ENCODE data around the gene PRELID1. TPM values are rescaled to one million over a fixed set of nuclear protein-coding genes. Genes with fewer than 3 reads are reported as not detected.

PRELID1 gene
- total RNA-seq, 1 donor from 2014 or later = 94.0 TPM

DNA sequence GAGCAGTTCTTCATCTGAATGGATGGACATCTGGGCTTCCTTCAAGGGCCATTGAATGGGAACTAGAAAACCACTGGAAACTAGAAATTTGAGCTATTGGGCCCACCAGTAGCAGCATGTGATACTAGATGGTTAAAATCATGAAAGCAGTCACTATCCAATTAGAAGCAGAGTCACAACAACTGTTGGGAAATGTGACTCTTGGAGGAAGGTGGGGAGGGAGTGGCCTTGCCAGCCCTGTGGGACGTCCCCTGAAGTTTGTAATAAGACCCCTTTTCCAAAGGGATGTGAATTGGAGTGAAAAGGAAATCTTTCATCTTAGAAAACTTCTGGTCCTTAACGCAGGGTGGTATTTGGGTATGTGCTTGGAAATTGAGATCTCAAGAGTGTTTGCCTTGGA lies 5.7 kb upstream of the PRELID1 start:
- TF ChIP-seq CTCF (IDR thresholded peaks at IDR 0.05; ENCODE audit: unreplicated experiment) = no peak
- H3K27ac Mint-ChIP-seq = peak overlapping the region; percentile 37
- H3K4me3 Mint-ChIP-seq (ENCODE audit: low read depth) = no peak overlapping the region
- no peak for DNase-seq (ENCODE audit: low spot score, unreplicated experiment)
- H3K9me3 Mint-ChIP-seq (ENCODE audit: low read depth) = no peaks in the 10 kb centered on the region
- H3K4me1 Mint-ChIP-seq (ENCODE audit: low read depth) = peaks cover 14% of the 10 kb centered on the region
- peaks cover 8% of the 10 kb centered on the region for H3K36me3 Mint-ChIP-seq (ENCODE audit: insufficient read depth)
- H3K27me3 Mint-ChIP-seq = no peaks in the 10 kb centered on the region

GRCh38 chr5:177299697-177300096 lies 3.9 kb upstream of the PRELID1 start:
- DNase-seq (ENCODE audit: low spot score, unreplicated experiment) = no peak
- Mint-ChIP-seq H3K27me3 (no peaks in the 10 kb centered on the region), H3K4me3 (ENCODE audit: low read depth) (no peak overlapping the region), H3K4me1 (ENCODE audit: low read depth) (peaks cover 22% of the 10 kb centered on the region), H3K36me3 (ENCODE audit: insufficient read depth) (peaks cover 6% of the 10 kb centered on the region), H3K27ac (peak overlapping the region; percentile 56), H3K9me3 (ENCODE audit: low read depth) (no peaks in the 10 kb centered on the region)
- no peak for TF ChIP-seq CTCF (IDR thresholded peaks at IDR 0.05; ENCODE audit: unreplicated experiment)

GRCh38 chr5:177300236-177300880 lies 3.2 kb upstream of the PRELID1 start:
- DNase-seq (ENCODE audit: low spot score, unreplicated experiment) = no peak
- Mint-ChIP-seq H3K27ac (peak overlapping the region; percentile 79), H3K4me3 (ENCODE audit: low read depth) (no peak overlapping the region), H3K27me3 (no peaks in the 10 kb centered on the region), H3K9me3 (ENCODE audit: low read depth) (no peaks in the 10 kb centered on the region), H3K4me1 (ENCODE audit: low read depth) (peaks cover 24% of the 10 kb centered on the region), H3K36me3 (ENCODE audit: insufficient read depth) (peaks cover 6% of the 10 kb centered on the region)
- no peak for TF ChIP-seq CTCF (IDR thresholded peaks at IDR 0.05; ENCODE audit: unreplicated experiment)

DNA sequence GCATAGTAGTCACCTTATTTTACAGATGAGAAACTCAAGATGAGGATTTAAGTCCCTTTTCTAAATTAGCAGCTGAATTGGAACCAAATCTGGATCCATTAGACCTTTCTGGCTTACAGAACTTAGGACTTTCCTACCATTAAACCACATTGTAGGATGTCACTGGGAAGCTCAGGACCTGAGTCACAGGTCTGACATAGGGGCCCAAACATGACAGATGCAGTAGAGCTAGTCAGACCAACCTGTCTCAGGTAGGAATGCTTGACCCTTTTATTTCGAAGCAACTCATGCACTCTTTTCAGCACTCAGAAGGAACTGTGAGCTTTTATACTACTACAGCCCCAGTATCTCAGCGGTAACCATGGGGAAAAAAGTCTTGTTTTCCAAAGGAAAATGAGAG lies 2.6 kb upstream of the PRELID1 start:
- peaks cover 5% of the 10 kb centered on the region for H3K36me3 Mint-ChIP-seq (ENCODE audit: insufficient read depth)
- DNase-seq (ENCODE audit: low spot score, unreplicated experiment) = no peak
- TF ChIP-seq CTCF (IDR thresholded peaks at IDR 0.05; ENCODE audit: unreplicated experiment) = no peak
- peak overlapping the region; percentile 4 for H3K27ac Mint-ChIP-seq
- no peaks in the 10 kb centered on the region for H3K9me3 Mint-ChIP-seq (ENCODE audit: low read depth)
- H3K4me1 Mint-ChIP-seq (ENCODE audit: low read depth) = peaks cover 24% of the 10 kb centered on the region
- no peaks in the 10 kb centered on the region for H3K27me3 Mint-ChIP-seq
- no peak overlapping the region for H3K4me3 Mint-ChIP-seq (ENCODE audit: low read depth)

- peaks cover 5% of the 10 kb centered on the region for H3K36me3 Mint-ChIP-seq (ENCODE audit: insufficient read depth)
- no peak for DNase-seq (ENCODE audit: low spot score, unreplicated experiment)
- H3K9me3 Mint-ChIP-seq (ENCODE audit: low read depth) = no peaks in the 10 kb centered on the region
- H3K27me3 Mint-ChIP-seq = no peaks in the 10 kb centered on the region
- no peak for TF ChIP-seq CTCF (IDR thresholded peaks at IDR 0.05; ENCODE audit: unreplicated experiment)
- H3K27ac Mint-ChIP-seq = peak overlapping the region; percentile 87
- peaks cover 24% of the 10 kb centered on the region for H3K4me1 Mint-ChIP-seq (ENCODE audit: low read depth)
- H3K4me3 Mint-ChIP-seq (ENCODE audit: low read depth) = peak overlapping the region; percentile 92
Measured at GRCh38 chr5:177301503-177302165, 2.0 kb upstream of the PRELID1 start.

Measured in progenitor cell of endocrine pancreas (in vitro differentiated cells).